IMR-90 (cell line): Measurements from ENCODE around the gene COG8. TPM values are rescaled to one million over a fixed set of nuclear protein-coding genes. Genes with fewer than 3 reads are reported as not detected.

Source experiments
- ATAC-seq: fragments of 200-7000 bp; cut with Tn5 transposase; 2 replicates; pipeline ENCODE4 v1.9.1; 2020; ENCODE audit warnings: low read depth, mild to moderate bottlenecking, moderate library complexity
- BruUV-seq: library from RNA; stranded (reverse); fragments of 400-500 nt; replicated peaks from 2 replicates; lab custom pipeline; 2021; lab: Mats Ljungman, UMichigan
- CTCF ChIA-PET: fragments of 300-600 bp; formaldehyde crosslinking; extraction: SDS; loops from one replicate; lab custom pipeline; 2021; ENCODE audit warnings: antibody characterized with exemption; lab: Yijun Ruan, JAX
- POLR2A ChIA-PET: fragments of 300-600 bp; sonication (Branson Sonifier 250); formaldehyde crosslinking; loops from one replicate; lab custom pipeline; 2022; ENCODE audit warnings: antibody characterized with exemption; ENCODE audit not compliant: unreplicated experiment; lab: Charles Lee
- DNase-seq: peaks from one replicate; pipeline ENCODE4 v3.0.0; 2013
- H2AFZ ChIP-seq: replicated peaks from 2 replicates; pipeline ENCODE3; 2013; ENCODE audit warnings: low read length, mild to moderate bottlenecking; ENCODE audit not compliant: poor library complexity
- H2AK5ac ChIP-seq: 2 replicates; pipeline ENCODE4 v1.6.1; 2013; ENCODE audit warnings: low read depth, low read length, inconsistent platforms
- H2AK9ac ChIP-seq: replicated peaks from 2 replicates; pipeline ENCODE3; 2013; ENCODE audit warnings: mild to moderate bottlenecking, low read depth, low read length, moderate library complexity; ENCODE audit not compliant: poor library complexity
- H2BK120ac ChIP-seq: 2 replicates; pipeline ENCODE4 v1.6.1; 2013; ENCODE audit warnings: low read depth, low read length, inconsistent platforms
- H2BK15ac ChIP-seq: 3 replicates; pipeline ENCODE4 v1.6.1; 2013; ENCODE audit warnings: low read depth, low read length, inconsistent platforms
- H2BK20ac ChIP-seq: 2 replicates; pipeline ENCODE4 v1.6.1; 2013; ENCODE audit warnings: low read depth, mild to moderate bottlenecking, inconsistent platforms, low read length, moderate library complexity
- H2BK5ac ChIP-seq: 2 replicates; pipeline ENCODE4 v1.6.1; 2013; ENCODE audit warnings: mild to moderate bottlenecking, low read depth, low read length, inconsistent platforms; ENCODE audit not compliant: poor library complexity, severe bottlenecking
- H3K14ac ChIP-seq: replicated peaks from 2 replicates; pipeline ENCODE4 v1.6.1; 2013; ENCODE audit warnings: low read depth, low read length, inconsistent platforms
- H3K18ac ChIP-seq: 2 replicates; pipeline ENCODE4 v1.6.1; 2013; ENCODE audit warnings: low read depth, low read length, control low read depth
- H3K23ac ChIP-seq: 2 replicates; pipeline ENCODE4 v1.6.1; 2013; ENCODE audit warnings: low read depth, low read length, inconsistent platforms
- H3K27ac ChIP-seq: 2 replicates; pipeline ENCODE4 v1.5.1; 2013; ENCODE audit warnings: mild to moderate bottlenecking, control low read depth, low read length; ENCODE audit not compliant: insufficient read depth
- H3K27me3 ChIP-seq: 2 replicates; pipeline ENCODE4 v1.6.1; 2013; ENCODE audit warnings: low read length; ENCODE audit not compliant: control insufficient read depth, insufficient read depth
- H3K36me3 ChIP-seq: 2 replicates; pipeline ENCODE4 v1.6.1; 2013; ENCODE audit warnings: low read length, mixed read lengths; ENCODE audit not compliant: control insufficient read depth, insufficient read depth
- H3K4ac ChIP-seq: 2 replicates; pipeline ENCODE4 v1.6.1; 2013; ENCODE audit warnings: low read depth, low read length, inconsistent platforms
- H3K4me1 ChIP-seq: 2 replicates; pipeline ENCODE4 v1.6.1; 2013; ENCODE audit warnings: low read length, mixed read lengths; ENCODE audit not compliant: control insufficient read depth, insufficient read depth
- H3K4me2 ChIP-seq: 2 replicates; pipeline ENCODE4 v1.6.1; 2013; ENCODE audit warnings: low read depth, mild to moderate bottlenecking, control low read depth, low read length, moderate library complexity
- H3K4me3 ChIP-seq: 2 replicates; pipeline ENCODE4 v1.5.1; 2013; ENCODE audit warnings: low read depth, mild to moderate bottlenecking, control low read depth, low read length, moderate library complexity; ENCODE audit not compliant: insufficient read depth
- H3K56ac ChIP-seq: 2 replicates; pipeline ENCODE4 v1.6.1; 2013; ENCODE audit warnings: low read length, inconsistent platforms; ENCODE audit not compliant: insufficient read depth; ENCODE audit errors: extremely low read depth
- H3K79me1 ChIP-seq, 2 experiments: 2 replicates each; pipeline ENCODE4 v1.6.1; 2013; ENCODE audit warnings: low read length in 2 of 2, inconsistent platforms in 1 of 2, low read depth in 1 of 2
- H3K9ac ChIP-seq: 2 replicates; pipeline ENCODE4 v1.6.1; 2013; ENCODE audit warnings: low read depth, low read length, control low read depth
- H3K9me1 ChIP-seq: 2 replicates; pipeline ENCODE4 v1.6.1; 2013; ENCODE audit warnings: low read length, inconsistent platforms; ENCODE audit not compliant: insufficient read depth
- H3K9me3 ChIP-seq: 2 replicates; pipeline ENCODE4 v1.6.1; 2013; ENCODE audit warnings: low read length; ENCODE audit not compliant: control insufficient read depth, insufficient read depth
- H4K20me1 ChIP-seq: 2 replicates; pipeline ENCODE4 v1.6.1; 2013; ENCODE audit warnings: low read length, inconsistent platforms; ENCODE audit not compliant: insufficient read depth
- H4K5ac ChIP-seq: 2 replicates; pipeline ENCODE4 v1.6.1; 2013; ENCODE audit warnings: mild to moderate bottlenecking, low read depth, low read length, control low read depth
- H4K8ac ChIP-seq, 2 experiments: 2 replicates each; pipeline ENCODE4 v1.6.1; 2013; ENCODE audit warnings: low read depth in 2 of 2, low read length in 2 of 2, control low read depth in 1 of 2, inconsistent platforms in 1 of 2
- H4K91ac ChIP-seq: 2 replicates; pipeline ENCODE4 v1.6.1; 2013; ENCODE audit warnings: low read depth, low read length, inconsistent platforms; ENCODE audit not compliant: insufficient read depth
- BHLHE40 ChIP-seq: fragments of 150-350 bp; IDR thresholded peaks from 2 replicates; pipeline ENCODE4 v1.6.1; 2016; ENCODE audit warnings: mild to moderate bottlenecking, low read depth, low read length
- CEBPB ChIP-seq: IDR thresholded peaks from 2 replicates; pipeline ENCODE4 v1.6.1; 2012; ENCODE audit warnings: low read depth, low read length, improper control_type of control experiment
- CHD1 ChIP-seq: IDR thresholded peaks from 2 replicates; pipeline ENCODE4 v1.6.1; 2012; ENCODE audit warnings: low read depth, low read length, improper control_type of control experiment
- FOS ChIP-seq: fragments of 150-350 bp; IDR thresholded peaks from 2 replicates; pipeline ENCODE4 v1.6.1; 2016; ENCODE audit warnings: low read depth, low read length
- MAFK ChIP-seq: IDR thresholded peaks from 2 replicates; pipeline ENCODE4 v1.6.1; 2012; ENCODE audit warnings: low read depth, low read length, improper control_type of control experiment
- MXI1 ChIP-seq: IDR thresholded peaks from 2 replicates; pipeline ENCODE4 v1.6.1; 2012; ENCODE audit warnings: low read depth, mild to moderate bottlenecking, low read length, moderate library complexity, borderline replicate concordance
- NFE2L2 ChIP-seq: fragments of 150-350 bp; IDR thresholded peaks from 2 replicates; pipeline ENCODE4 v1.6.1; 2016; ENCODE audit warnings: low read depth, mild to moderate bottlenecking, low read length
- POLR2A ChIP-seq: IDR thresholded peaks from 2 replicates; pipeline ENCODE4 v1.6.1; 2012; ENCODE audit warnings: mild to moderate bottlenecking, low read depth, low read length
- RAD21 ChIP-seq: IDR thresholded peaks from 2 replicates; pipeline ENCODE4 v1.6.1; 2012; ENCODE audit warnings: low read length, improper control_type of control experiment
- SMC3 ChIP-seq: fragments of 150-350 bp; IDR thresholded peaks from 2 replicates; pipeline ENCODE4 v1.6.1; 2016; ENCODE audit warnings: low read depth, mild to moderate bottlenecking, antibody characterized with exemption, low read length, moderate library complexity
- WGBS, 2 experiments: methylation state at CpG; one replicate each; pipeline versions ENCODE4 v1.1.5 to v1.1.7; 2013; ENCODE audit warnings: missing lambda C conversion rate in 2 of 2; ENCODE audit not compliant: insufficient read length in 1 of 2; ENCODE audit errors: extremely low coverage in 2 of 2; 5-methylcytosine and 5-hydroxymethylcytosine counted together
- dilution Hi-C: fragments of 300-500 bp; cut with HindIII; formaldehyde crosslinking; loops from one replicate; pipeline ENCODE4 v1.14.3; 2018; ENCODE audit warnings: low sequenced_read_pairs; ENCODE audit not compliant: unreplicated experiment
- in situ Hi-C: fragments of 300-500 bp; cut with MboI; formaldehyde crosslinking; loops from 3 replicates; pipeline ENCODE4 v1.14.3; 2019; ENCODE audit warnings: low sequenced_read_pairs, inconsistent platforms, mixed read lengths
- intact Hi-C: fragments of 100-400 bp; cut with micrococcal nuclease; formaldehyde crosslinking; loops from 2 replicates; pipeline ENCODE4 v1.10.0; 2022
- polyA plus RNA-seq, 3 experiments: library from polyadenylated mRNA; depleted of rRNA; stranded (reverse); fragments of >200 nt; gene quantifications; 2 replicates each; pipeline ENCODE4 v1.2.3, GENCODE V29; 2012; ENCODE audit warnings: low replicate concordance in 1 of 3
- total RNA-seq: library from RNA; depleted of rRNA; stranded (reverse); fragments of >200 nt; gene quantifications from 2 replicates; pipeline ENCODE4 v1.2.3, GENCODE V29; 2012
- TF ChIP-seq, protein P1 (sequence below): fragments of 150-350 bp; IDR thresholded peaks from 2 replicates; pipeline ENCODE4 v1.6.1; 2016; ENCODE audit warnings: low read depth, mild to moderate bottlenecking, low read length, moderate library complexity, borderline replicate concordance
- TF ChIP-seq, protein P2 (sequence below): conservative IDR thresholded peaks from 2 replicates; pipeline ENCODE4 v1.5.1; 2012; ENCODE audit warnings: mild to moderate bottlenecking, low read depth, low read length, improper control_type of control experiment
- TF ChIP-seq, protein P3 (sequence below): fragments of 150-350 bp; IDR thresholded peaks from 2 replicates; pipeline ENCODE4 v1.6.1; 2017; ENCODE audit warnings: mild to moderate bottlenecking, antibody characterized with exemption, low read length, low read depth

COG8 gene
- total and polyA plus RNA-seq, 2 of the 4 experiments (the other 2 are of a cell fraction) = 23.4 to 26.2 TPM

DNA sequence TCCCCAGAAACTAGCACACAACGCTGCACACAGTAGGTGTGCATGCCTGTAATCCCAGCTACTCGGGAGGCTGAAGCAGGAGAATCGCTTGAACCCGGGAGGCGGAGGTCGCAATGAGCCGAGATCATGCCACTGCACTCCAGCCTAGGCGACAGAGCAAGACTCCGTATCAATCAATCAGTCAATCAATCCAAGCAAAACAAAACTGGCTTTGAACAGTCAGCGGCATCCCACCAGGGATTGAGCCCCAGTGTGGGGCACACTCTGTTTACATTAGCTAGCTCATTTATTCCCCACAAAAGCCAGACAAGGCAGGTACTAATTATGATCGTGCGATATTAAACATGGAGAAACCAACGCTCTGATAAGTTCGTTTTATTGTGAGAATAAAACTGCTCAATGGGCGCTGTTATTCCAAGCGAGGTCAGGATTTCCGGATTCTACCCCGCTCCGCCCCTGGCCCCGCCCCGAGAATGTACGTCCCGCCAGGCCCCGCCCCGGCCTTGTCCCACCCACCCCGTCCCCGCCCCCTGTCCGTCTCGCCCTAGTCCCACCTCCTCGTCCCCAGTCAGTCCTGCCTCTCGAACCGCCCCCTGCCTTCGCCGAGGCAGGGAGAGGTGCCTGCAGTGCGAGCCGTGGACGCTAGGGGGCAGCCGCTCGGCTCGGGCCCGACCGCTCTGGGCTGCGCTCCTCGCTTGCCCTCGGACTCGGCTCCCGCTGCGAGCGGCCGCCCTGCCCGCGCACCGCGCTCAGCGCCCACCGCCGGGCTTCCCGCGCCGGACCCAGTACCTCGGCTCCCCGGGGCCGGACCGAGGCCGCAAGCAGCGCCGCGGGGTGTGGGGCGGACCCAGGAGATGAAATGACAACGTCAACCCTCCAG is 28.5 kb downstream of the COG8 start, which contains the start of gene VPS4A (continued):
- peak; percentile 70 for TF ChIP-seq POLR2A
- TF ChIP-seq SMC3 = peak; percentile 43; the same call in 1 of the 2 replicates
- no peak for TF ChIP-seq FOS

DNA sequence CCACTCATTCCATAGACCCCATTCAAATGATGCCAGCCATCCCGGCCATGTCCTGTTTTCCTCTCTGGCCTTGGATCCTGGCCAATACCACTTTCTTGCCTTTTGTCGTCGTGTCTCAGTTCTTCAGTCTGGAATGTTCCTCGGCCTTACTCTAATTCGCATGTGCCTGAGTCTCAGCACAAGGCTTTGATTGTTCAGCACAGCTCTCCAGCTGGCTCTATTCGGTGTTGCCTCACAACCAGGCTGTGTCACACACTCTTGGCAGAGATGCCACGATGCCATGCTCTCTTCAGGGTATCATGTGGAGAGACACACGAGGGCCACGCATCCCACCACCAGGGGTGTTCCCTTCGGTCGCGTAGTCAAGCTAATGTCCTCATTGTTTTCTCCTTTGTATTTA is 30.0 kb downstream of the COG8 start:
- H3K9me3 ChIP-seq = no peaks in the 10 kb centered on the region
- dilution Hi-C loops (no loop called here), intact Hi-C loops (no loop called here), in situ Hi-C loops (no loop called here)
- H2BK5ac ChIP-seq = no peak overlapping the region
- WGBS, 2 experiments = 65% methylated on average over 7 of the region's 12 CpGs; no CpG with 5 or more reads in 1 of the 2 experiments
- H3K27ac ChIP-seq = no peak overlapping the region
- no peak for DNase-seq
- H2BK15ac ChIP-seq = no peak overlapping the region
- peaks cover 8% of the 10 kb centered on the region; the same call in 1 of the 2 replicates for H3K36me3 ChIP-seq
- no peak overlapping the region for H3K4me3 ChIP-seq
- no peak overlapping the region for H3K4ac ChIP-seq
- H4K8ac ChIP-seq = no peak overlapping the region
- peaks cover 4% of the 10 kb centered on the region for H3K4me1 ChIP-seq
- H2AFZ ChIP-seq = no peak overlapping the region
- H3K56ac ChIP-seq = no peak overlapping the region
- no peaks in the 10 kb centered on the region for H3K27me3 ChIP-seq
- H2AK5ac ChIP-seq = no peak overlapping the region; the same call in 1 of the 2 replicates
- no peak overlapping the region for H3K9ac ChIP-seq
- peak overlapping the region; percentile 9 for H2AK9ac ChIP-seq
- H3K23ac ChIP-seq = no peak overlapping the region
- H3K9me1 ChIP-seq = peaks cover 6% of the 10 kb centered on the region; the same call in 1 of the 2 replicates
- ATAC-seq = no peak
- H3K18ac ChIP-seq = no peak overlapping the region
- no peak overlapping the region for H3K14ac ChIP-seq
- H2BK120ac ChIP-seq = no peak overlapping the region
- BruUV-seq = no TSS peak
- CTCF ChIA-PET = no interaction called here
- POLR2A ChIA-PET = no interaction called here
- H3K4me2 ChIP-seq = no peak overlapping the region
- H4K5ac ChIP-seq = no peak overlapping the region
- H4K91ac ChIP-seq = no peak overlapping the region
- peaks cover 8 to 28% of the 10 kb centered on the region in 2 experiments for H3K79me1 ChIP-seq
- peaks cover 18% of the 10 kb centered on the region for H4K20me1 ChIP-seq
- no peak overlapping the region for H2BK20ac ChIP-seq
- TF ChIP-seq NFE2L2 = no peak
- TF ChIP-seq, protein P1, sequence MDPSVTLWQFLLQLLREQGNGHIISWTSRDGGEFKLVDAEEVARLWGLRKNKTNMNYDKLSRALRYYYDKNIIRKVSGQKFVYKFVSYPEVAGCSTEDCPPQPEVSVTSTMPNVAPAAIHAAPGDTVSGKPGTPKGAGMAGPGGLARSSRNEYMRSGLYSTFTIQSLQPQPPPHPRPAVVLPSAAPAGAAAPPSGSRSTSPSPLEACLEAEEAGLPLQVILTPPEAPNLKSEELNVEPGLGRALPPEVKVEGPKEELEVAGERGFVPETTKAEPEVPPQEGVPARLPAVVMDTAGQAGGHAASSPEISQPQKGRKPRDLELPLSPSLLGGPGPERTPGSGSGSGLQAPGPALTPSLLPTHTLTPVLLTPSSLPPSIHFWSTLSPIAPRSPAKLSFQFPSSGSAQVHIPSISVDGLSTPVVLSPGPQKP = no peak
- TF ChIP-seq, protein P2, sequence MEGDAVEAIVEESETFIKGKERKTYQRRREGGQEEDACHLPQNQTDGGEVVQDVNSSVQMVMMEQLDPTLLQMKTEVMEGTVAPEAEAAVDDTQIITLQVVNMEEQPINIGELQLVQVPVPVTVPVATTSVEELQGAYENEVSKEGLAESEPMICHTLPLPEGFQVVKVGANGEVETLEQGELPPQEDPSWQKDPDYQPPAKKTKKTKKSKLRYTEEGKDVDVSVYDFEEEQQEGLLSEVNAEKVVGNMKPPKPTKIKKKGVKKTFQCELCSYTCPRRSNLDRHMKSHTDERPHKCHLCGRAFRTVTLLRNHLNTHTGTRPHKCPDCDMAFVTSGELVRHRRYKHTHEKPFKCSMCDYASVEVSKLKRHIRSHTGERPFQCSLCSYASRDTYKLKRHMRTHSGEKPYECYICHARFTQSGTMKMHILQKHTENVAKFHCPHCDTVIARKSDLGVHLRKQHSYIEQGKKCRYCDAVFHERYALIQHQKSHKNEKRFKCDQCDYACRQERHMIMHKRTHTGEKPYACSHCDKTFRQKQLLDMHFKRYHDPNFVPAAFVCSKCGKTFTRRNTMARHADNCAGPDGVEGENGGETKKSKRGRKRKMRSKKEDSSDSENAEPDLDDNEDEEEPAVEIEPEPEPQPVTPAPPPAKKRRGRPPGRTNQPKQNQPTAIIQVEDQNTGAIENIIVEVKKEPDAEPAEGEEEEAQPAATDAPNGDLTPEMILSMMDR = no peak
- no peak for TF ChIP-seq RAD21
- TF ChIP-seq MAFK = no peak
- TF ChIP-seq CHD1 = no peak
- TF ChIP-seq, protein P3, sequence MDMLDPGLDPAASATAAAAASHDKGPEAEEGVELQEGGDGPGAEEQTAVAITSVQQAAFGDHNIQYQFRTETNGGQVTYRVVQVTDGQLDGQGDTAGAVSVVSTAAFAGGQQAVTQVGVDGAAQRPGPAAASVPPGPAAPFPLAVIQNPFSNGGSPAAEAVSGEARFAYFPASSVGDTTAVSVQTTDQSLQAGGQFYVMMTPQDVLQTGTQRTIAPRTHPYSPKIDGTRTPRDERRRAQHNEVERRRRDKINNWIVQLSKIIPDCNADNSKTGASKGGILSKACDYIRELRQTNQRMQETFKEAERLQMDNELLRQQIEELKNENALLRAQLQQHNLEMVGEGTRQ = no peak
- no peak for TF ChIP-seq MXI1
- no peak for TF ChIP-seq POLR2A
- TF ChIP-seq CEBPB = no peak
- TF ChIP-seq SMC3 = no peak
- TF ChIP-seq BHLHE40 = no peak
